ENCODE measurements around the gene HERC2. TPM values are rescaled to one million over a fixed set of nuclear protein-coding genes. Genes with fewer than 3 reads are reported as not detected.
"Not testable (repeated sequence)": the region's sequence is repeated elsewhere in the genome, so short reads cannot be mapped to it uniquely, and the experiment has no call there.

HERC2 gene
- total RNA-seq, 1 experiment from 2014 or later, result 69.2 TPM

GRCh38 chr15:28213393-28213792 lies 108.6 kb downstream of the HERC2 start:
- H2AFZ ChIP-seq (ENCODE audit: low read length); H3K27ac ChIP-seq (ENCODE audit: insufficient read length, low read depth, low read length); H3T11ph ChIP-seq (ENCODE audit: low read length); H3K9ac ChIP-seq (ENCODE audit: extremely low read depth, insufficient read length, low read length); H3K4ac ChIP-seq (ENCODE audit: low read depth, low read length); H3K4me3 Mint-ChIP-seq; H3K27me3 Mint-ChIP-seq (ENCODE audit: low read depth); H2BK5ac ChIP-seq (ENCODE audit: insufficient read length, low read length); H2AK5ac ChIP-seq (ENCODE audit: insufficient read length, low read length); DNase-seq; H2BK20ac ChIP-seq (ENCODE audit: low read depth, low read length, poor library complexity, severe bottlenecking); H3K4me2 ChIP-seq (ENCODE audit: insufficient read depth, insufficient read length, low read length); H2BK120ac ChIP-seq (ENCODE audit: low read depth, low read length, poor library complexity, severe bottlenecking); H4K5ac ChIP-seq (ENCODE audit: insufficient read length, low read depth, low read length); H3K56ac ChIP-seq (ENCODE audit: insufficient read length, low read depth, low read length); H4K20me1 ChIP-seq (ENCODE audit: control insufficient read depth, insufficient read depth, insufficient read length); H3K23me2 ChIP-seq (ENCODE audit: insufficient read length, low read depth, low read length, poor library complexity, severe bottlenecking); H3K27me3 ChIP-seq (ENCODE audit: insufficient read depth, low read length); H3K79me2 ChIP-seq (ENCODE audit: insufficient read depth, low read length); H2BK15ac ChIP-seq (ENCODE audit: low read depth, low read length); H3K4me1 ChIP-seq (ENCODE audit: insufficient read depth, low read length); H3K9me3 ChIP-seq (ENCODE audit: control insufficient read depth, low read depth, low read length); H3K23ac ChIP-seq (ENCODE audit: insufficient read length, low read depth, low read length); H3K18ac ChIP-seq (ENCODE audit: insufficient read length, low read depth, low read length); H4K8ac ChIP-seq (replicated peaks; ENCODE audit: insufficient read length, low read depth, low read length); H2BK12ac ChIP-seq (ENCODE audit: insufficient read length, low read depth, low read length); H3K14ac ChIP-seq (ENCODE audit: insufficient read depth, low read length); H4K91ac ChIP-seq (ENCODE audit: insufficient read length, low read depth, low read length); H3K79me1 ChIP-seq (ENCODE audit: insufficient read depth, low read depth, low read length, poor library complexity, severe bottlenecking); H3K9me3 Mint-ChIP-seq; H3K4me1 Mint-ChIP-seq: not testable (repeated sequence)
- WGBS (ENCODE audit: extremely low coverage, insufficient read length, low lambda C conversion rate), result no CpG with 5 or more reads among the region's 8 CpGs
- Mint-ChIP-seq H3K36me3 (ENCODE audit: insufficient read depth in 1 of 3, low read depth in 3 of 3) (peaks cover 24 to 43% (median 36%) of the 10 kb centered on the region in 3 experiments; a peak in 6 of 7 replicates), H3K27ac (peak overlapping the region in 1 of 3 experiments; percentile 61; a peak in 1 of 7 replicates)

All from H9 (cell line).